ENCODE measurements around the gene IRF6. TPM values are rescaled to one million over a fixed set of nuclear protein-coding genes. Genes with fewer than 3 reads are reported as not detected.

The IRF6 gene
- total RNA-seq, 1 donor from 2014 or later, result 43.3 TPM

GRCh38 chr1:209772126-209772525 is 33.8 kb downstream of the IRF6 start:
- Histone ChIP-seq H3K4me3 (no peak overlapping the region), H3K36me3 (no peaks in the 10 kb centered on the region), H3K27me3 (ENCODE audit: low read depth) (no peaks in the 10 kb centered on the region), H3K27ac (replicated peaks) (no peak overlapping the region), H3K9me3 (replicated peaks) (no peaks in the 10 kb centered on the region), H3K4me1 (peaks cover 22% of the 10 kb centered on the region)
- intact Hi-C loops (cut with micrococcal nuclease), result no loop called here
- TF ChIP-seq CTCF (IDR thresholded peaks at IDR 0.05; ENCODE audit: borderline replicate concordance), result no peak
- DNase-seq, result no peak

- DNase-seq, result no peak
- intact Hi-C loops (cut with micrococcal nuclease), result no loop called here
- no peaks in the 10 kb centered on the region for H3K9me3 ChIP-seq (replicated peaks)
- H3K4me1 ChIP-seq, result peaks cover 22% of the 10 kb centered on the region
- H3K27me3 ChIP-seq (ENCODE audit: low read depth), result no peaks in the 10 kb centered on the region
- no peak overlapping the region for H3K27ac ChIP-seq (replicated peaks)
- no peak overlapping the region for H3K4me3 ChIP-seq
- H3K36me3 ChIP-seq, result no peaks in the 10 kb centered on the region
- TF ChIP-seq CTCF (IDR thresholded peaks at IDR 0.05; ENCODE audit: borderline replicate concordance), result no peak
These were observed 35.1 kb downstream of the IRF6 start for GRCh38 chr1:209770636-209771415.

GRCh38 chr1:209769971-209770370 is 36.0 kb downstream of the IRF6 start:
- no peak for DNase-seq
- Histone ChIP-seq H3K4me3 (peak overlapping the region; percentile 39), H3K9me3 (replicated peaks) (no peaks in the 10 kb centered on the region), H3K4me1 (peaks cover 22% of the 10 kb centered on the region), H3K27ac (replicated peaks) (peak overlapping the region; percentile 89), H3K36me3 (no peaks in the 10 kb centered on the region), H3K27me3 (ENCODE audit: low read depth) (no peaks in the 10 kb centered on the region)
- intact Hi-C loops (cut with micrococcal nuclease), result no loop called here
- no peak for TF ChIP-seq CTCF (IDR thresholded peaks at IDR 0.05; ENCODE audit: borderline replicate concordance)

GRCh38 chr1:209769171-209769904 is 36.6 kb downstream of the IRF6 start:
- H3K27ac ChIP-seq (replicated peaks), result peak overlapping the region; percentile 89
- TF ChIP-seq CTCF (IDR thresholded peaks at IDR 0.05; ENCODE audit: borderline replicate concordance), result no peak
- peaks cover 22% of the 10 kb centered on the region for H3K4me1 ChIP-seq
- H3K9me3 ChIP-seq (replicated peaks), result no peaks in the 10 kb centered on the region
- intact Hi-C loops (cut with micrococcal nuclease), result no loop called here
- no peaks in the 10 kb centered on the region for H3K36me3 ChIP-seq
- DNase-seq, result peak; percentile 74
- peak overlapping the region; percentile 39 for H3K4me3 ChIP-seq
- H3K27me3 ChIP-seq (ENCODE audit: low read depth), result no peaks in the 10 kb centered on the region

GRCh38 chr1:209768354-209768774 is 37.6 kb downstream of the IRF6 start:
- H3K27me3 ChIP-seq (ENCODE audit: low read depth), result no peaks in the 10 kb centered on the region
- no peak for TF ChIP-seq CTCF (IDR thresholded peaks at IDR 0.05; ENCODE audit: borderline replicate concordance)
- no peak overlapping the region for H3K4me3 ChIP-seq
- H3K9me3 ChIP-seq (replicated peaks), result no peaks in the 10 kb centered on the region
- H3K27ac ChIP-seq (replicated peaks), result peak overlapping the region; percentile 89
- no peak for DNase-seq
- H3K36me3 ChIP-seq, result no peaks in the 10 kb centered on the region
- intact Hi-C loops (cut with micrococcal nuclease), result no loop called here
- peaks cover 22% of the 10 kb centered on the region for H3K4me1 ChIP-seq
